GM12878 (cell line): ENCODE measurements around the gene WBP1L. TPM values are rescaled to one million over a fixed set of nuclear protein-coding genes. Genes with fewer than 3 reads are reported as not detected.

Experiments
- ATAC-seq: fragments of 200-7000 bp; cut with Tn5 transposase; 3 replicates; pipeline ENCODE4 v1.9.1; 2020; ENCODE audit warnings: mild to moderate bottlenecking, moderate library complexity
- BruUV-seq: library from RNA; stranded (reverse); fragments of 400-500 nt; replicated peaks from 2 replicates; lab custom pipeline; 2021; lab: Mats Ljungman, UMichigan
- CTCF ChIA-PET: fragments of 300-600 bp; sonication (Branson Sonifier 250); formaldehyde crosslinking; extraction: SDS; loops from one replicate; lab custom pipeline; 2021; ENCODE audit warnings: inconsistent platforms; lab: Yijun Ruan, JAX
- POLR2A ChIA-PET: fragments of 350-600 bp; formaldehyde crosslinking; extraction: SDS; loops from one replicate; lab custom pipeline; 2021; ENCODE audit warnings: inconsistent platforms; lab: Charles Lee
- RAD21 ChIA-PET: fragments of 300-600 bp; sonication (Branson Sonifier 250); formaldehyde crosslinking; loops from one replicate; lab custom pipeline; 2023; ENCODE audit warnings: antibody characterized with exemption; ENCODE audit not compliant: unreplicated experiment; lab: Charles Lee
- SMC1A ChIA-PET: fragments of 300-600 bp; sonication (Branson Sonifier 250); formaldehyde crosslinking; loops from one replicate; lab custom pipeline; 2023; ENCODE audit not compliant: unreplicated experiment, uncharacterized antibody; lab: Charles Lee
- DNase-seq: peaks from one replicate; pipeline ENCODE4 v3.0.0-alpha.2; 2011; ENCODE audit warnings: low read depth, low spot score
- FAIRE-seq: peaks from 3 replicates; lab custom pipeline; 2011; peaks lifted over from hg19 to GRCh38; lab: Jason Lieb, UNC
- H2AFZ ChIP-seq: 2 replicates; pipeline ENCODE4 v1.6.0; 2011; ENCODE audit warnings: low read depth, low read length, control low read depth; ENCODE audit not compliant: control insufficient read depth
- H3K27ac ChIP-seq: 2 replicates; pipeline ENCODE4 v1.5.1; 2011; ENCODE audit warnings: control low read depth; ENCODE audit not compliant: control insufficient read depth, insufficient read depth
- H3K27me3 ChIP-seq, 2 experiments: replicated peaks in 1 of 2; 2 replicates each; pipeline versions ENCODE4 v1.6.0 to v1.6.1; 2011; ENCODE audit warnings: low read length in 1 of 2; ENCODE audit not compliant: control insufficient read depth in 2 of 2, insufficient read depth in 2 of 2
- H3K36me3 ChIP-seq, 2 experiments: 2 replicates each; pipeline ENCODE4 v1.5.1; 2011; ENCODE audit warnings: low read length in 1 of 2; ENCODE audit not compliant: control insufficient read depth in 2 of 2, insufficient read depth in 2 of 2
- H3K4me1 ChIP-seq: 2 replicates; pipeline ENCODE4 v1.6.1; 2011; ENCODE audit warnings: mild to moderate bottlenecking, low read length, moderate library complexity, mixed read lengths; ENCODE audit not compliant: control insufficient read depth, insufficient read depth
- H3K4me2 ChIP-seq: 2 replicates; pipeline ENCODE4 v1.6.0; 2011; ENCODE audit warnings: control low read depth; ENCODE audit not compliant: control insufficient read depth, insufficient read depth
- H3K4me3 ChIP-seq: fragments of 200-600 bp; sonication (generic); 2 replicates; pipeline ENCODE4 v1.5.1; 2016
- H3K79me2 ChIP-seq: 2 replicates; pipeline ENCODE4 v1.6.0; 2011; ENCODE audit warnings: low read length; ENCODE audit not compliant: control insufficient read depth, insufficient read depth
- H3K9ac ChIP-seq: 2 replicates; pipeline ENCODE4 v1.8.0; 2011; ENCODE audit warnings: low read length, control low read depth, mixed read lengths; ENCODE audit not compliant: control insufficient read depth, insufficient read depth
- H3K9me3 ChIP-seq: replicated peaks from 3 replicates; pipeline ENCODE4 v1.5.1; 2011; ENCODE audit warnings: mild to moderate bottlenecking, low read length; ENCODE audit not compliant: control insufficient read depth, insufficient read depth
- H4K20me1 ChIP-seq: 2 replicates; pipeline ENCODE4 v1.6.0; 2011; ENCODE audit not compliant: control insufficient read depth, insufficient read depth
- BCL11A ChIP-seq: IDR thresholded peaks from 2 replicates; pipeline ENCODE4 v1.6.1; 2011; ENCODE audit warnings: low read depth, low read length
- CBFB ChIP-seq: IDR thresholded peaks from 2 replicates; pipeline ENCODE4 v1.6.1; 2016; ENCODE audit warnings: antibody characterized with exemption, low read depth
- DPF2 ChIP-seq: fragments of 450-650 bp; IDR thresholded peaks from 2 replicates; pipeline ENCODE4 v1.6.1; 2017; ENCODE audit warnings: mild to moderate bottlenecking
- MEF2B ChIP-seq: fragments of 450-650 bp; IDR thresholded peaks from 2 replicates; pipeline ENCODE4 v1.6.1; 2018; ENCODE audit warnings: mild to moderate bottlenecking, moderate library complexity; ENCODE audit not compliant: partially characterized antibody, poor library complexity, severe bottlenecking
- MTA3 ChIP-seq: IDR thresholded peaks from 2 replicates; pipeline ENCODE4 v1.6.1; 2012; ENCODE audit warnings: low read length, inconsistent platforms, borderline replicate concordance
- RAD51 ChIP-seq: fragments of 450-650 bp; IDR thresholded peaks from 2 replicates; pipeline ENCODE4 v1.6.1; 2016; ENCODE audit warnings: moderate library complexity, mild to moderate bottlenecking, inconsistent platforms
- SIN3A ChIP-seq: IDR thresholded peaks from 2 replicates; pipeline ENCODE4 v1.6.1; 2012; ENCODE audit warnings: low read depth, low read length, improper control_type of control experiment
- WGBS: methylation state at CpG from one replicate; pipeline ENCODE4 v1.1.6; 2016; ENCODE audit warnings: low lambda C conversion rate; ENCODE audit not compliant: insufficient replicate concordance, insufficient coverage; ENCODE audit errors: missing lambda C conversion rate; 5-methylcytosine and 5-hydroxymethylcytosine counted together
- in situ Hi-C: fragments of 300-500 bp; cut with MboI; formaldehyde crosslinking; loops from 9 replicates; pipeline ENCODE4 v1.14.3; 2018; ENCODE audit warnings: mixed read lengths
- intact Hi-C: fragments of 100-400 bp; cut with micrococcal nuclease; formaldehyde crosslinking; loops from one replicate; pipeline ENCODE4 v1.14.2; 2022; ENCODE audit not compliant: unreplicated experiment
- polyA plus RNA-seq, 11 experiments: library from polyadenylated mRNA; depleted of rRNA in 4 of 11; unstranded in 6 of 11; stranded (reverse) in 5 of 11; fragments of >200 nt; fragmentation: Nextera tagmentation in 4 of 11; fragmentation: Illumina TruSeq in 1 of 11; extraction: Ambion mirVana in 4 of 11; extraction: Trizol in 1 of 11; gene quantifications; 1 replicate in 1 of 11; 2 replicates in 10 of 11; pipeline versions ENCODE4 v1.2.1 to v1.2.3, GENCODE V29; 2011 to 2016; ENCODE audit warnings: inconsistent platforms in 2 of 11, missing spikeins in 2 of 11, low read depth in 1 of 11
- total RNA-seq, 4 experiments: library from RNA; depleted of rRNA in 3 of 4; stranded (reverse); fragments of >200 nt in 3 of 4; fragmentation: Illumina TruSeq in 1 of 4; extraction: Trizol in 1 of 4; gene quantifications; 2 replicates each; pipeline versions ENCODE4 v1.2.1 to v1.2.3, GENCODE V29; 2013 to 2021
- TF ChIP-seq, protein P1 (sequence below): fragments of 450-650 bp; IDR thresholded peaks from 2 replicates; pipeline ENCODE4 v1.6.1; 2018; ENCODE audit warnings: borderline replicate concordance, mild to moderate bottlenecking; ENCODE audit not compliant: partially characterized antibody
- TF ChIP-seq, protein P2 (sequence below): IDR thresholded peaks from 2 replicates; pipeline ENCODE4 v1.6.1; 2011; ENCODE audit warnings: borderline replicate concordance, low read depth, mild to moderate bottlenecking, moderate library complexity, low read length; ENCODE audit not compliant: insufficient read depth, poor library complexity, severe bottlenecking
- TF ChIP-seq, protein P3 (sequence below): fragments of 450-650 bp; IDR thresholded peaks from 2 replicates; pipeline ENCODE4 v1.6.1; 2017; ENCODE audit warnings: mild to moderate bottlenecking
- TF ChIP-seq, protein P4 (sequence below): fragments of 450-650 bp; IDR thresholded peaks from 2 replicates; pipeline ENCODE4 v1.6.1; 2017; ENCODE audit warnings: borderline replicate concordance
- TF ChIP-seq, protein P5 (sequence below): IDR thresholded peaks from 2 replicates; pipeline ENCODE4 v1.6.1; 2011; ENCODE audit warnings: borderline replicate concordance, low read depth, mild to moderate bottlenecking, moderate library complexity, mixed read lengths, low read length; ENCODE audit not compliant: insufficient read depth; ENCODE audit errors: extremely low read length

Gene WBP1L
- total and polyA plus RNA-seq, 10 of the 15 experiments (the other 5 are each of a cell fraction or from before 2014, with no cell fraction given), result 3.7 to 18.8 (median 12.3) TPM

DNA sequence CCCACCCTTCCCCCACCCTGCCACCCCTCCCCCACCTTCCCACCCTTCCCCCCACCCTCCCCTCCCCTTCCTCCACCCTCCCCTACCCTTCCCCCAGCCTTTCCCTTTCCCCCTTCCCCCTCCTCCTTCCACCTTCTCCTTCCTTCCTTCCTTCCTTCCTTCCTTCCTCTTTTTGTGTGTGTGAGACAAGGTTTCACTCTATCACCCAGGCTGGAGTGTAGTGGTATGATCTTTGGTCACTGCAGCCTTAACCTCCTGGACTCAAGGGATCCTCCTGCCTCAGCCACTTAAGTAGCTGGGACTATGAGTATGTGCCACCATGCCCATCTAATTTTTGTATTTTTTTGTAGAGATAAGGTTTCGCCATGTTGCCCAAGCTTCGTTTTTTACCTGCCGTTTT, 58.2 kb downstream of the WBP1L start (continued):
- TF ChIP-seq, protein P1, sequence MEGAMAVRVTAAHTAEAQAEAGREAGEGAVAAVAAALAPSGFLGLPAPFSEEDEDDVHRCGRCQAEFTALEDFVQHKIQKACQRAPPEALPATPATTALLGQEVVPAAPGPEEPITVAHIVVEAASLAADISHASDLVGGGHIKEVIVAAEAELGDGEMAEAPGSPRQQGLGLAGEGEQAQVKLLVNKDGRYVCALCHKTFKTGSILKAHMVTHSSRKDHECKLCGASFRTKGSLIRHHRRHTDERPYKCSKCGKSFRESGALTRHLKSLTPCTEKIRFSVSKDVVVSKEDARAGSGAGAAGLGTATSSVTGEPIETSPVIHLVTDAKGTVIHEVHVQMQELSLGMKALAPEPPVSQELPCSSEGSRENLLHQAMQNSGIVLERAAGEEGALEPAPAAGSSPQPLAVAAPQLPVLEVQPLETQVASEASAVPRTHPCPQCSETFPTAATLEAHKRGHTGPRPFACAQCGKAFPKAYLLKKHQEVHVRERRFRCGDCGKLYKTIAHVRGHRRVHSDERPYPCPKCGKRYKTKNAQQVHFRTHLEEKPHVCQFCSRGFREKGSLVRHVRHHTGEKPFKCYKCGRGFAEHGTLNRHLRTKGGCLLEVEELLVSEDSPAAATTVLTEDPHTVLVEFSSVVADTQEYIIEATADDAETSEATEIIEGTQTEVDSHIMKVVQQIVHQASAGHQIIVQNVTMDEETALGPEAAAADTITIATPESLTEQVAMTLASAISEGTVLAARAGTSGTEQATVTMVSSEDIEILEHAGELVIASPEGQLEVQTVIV, result no peak
- no peak for TF ChIP-seq BCL11A
- TF ChIP-seq, protein P2, sequence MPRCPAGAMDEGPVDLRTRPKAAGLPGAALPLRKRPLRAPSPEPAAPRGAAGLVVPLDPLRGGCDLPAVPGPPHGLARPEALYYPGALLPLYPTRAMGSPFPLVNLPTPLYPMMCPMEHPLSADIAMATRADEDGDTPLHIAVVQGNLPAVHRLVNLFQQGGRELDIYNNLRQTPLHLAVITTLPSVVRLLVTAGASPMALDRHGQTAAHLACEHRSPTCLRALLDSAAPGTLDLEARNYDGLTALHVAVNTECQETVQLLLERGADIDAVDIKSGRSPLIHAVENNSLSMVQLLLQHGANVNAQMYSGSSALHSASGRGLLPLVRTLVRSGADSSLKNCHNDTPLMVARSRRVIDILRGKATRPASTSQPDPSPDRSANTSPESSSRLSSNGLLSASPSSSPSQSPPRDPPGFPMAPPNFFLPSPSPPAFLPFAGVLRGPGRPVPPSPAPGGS, result no peak
- TF ChIP-seq MEF2B, result no peak

DNA sequence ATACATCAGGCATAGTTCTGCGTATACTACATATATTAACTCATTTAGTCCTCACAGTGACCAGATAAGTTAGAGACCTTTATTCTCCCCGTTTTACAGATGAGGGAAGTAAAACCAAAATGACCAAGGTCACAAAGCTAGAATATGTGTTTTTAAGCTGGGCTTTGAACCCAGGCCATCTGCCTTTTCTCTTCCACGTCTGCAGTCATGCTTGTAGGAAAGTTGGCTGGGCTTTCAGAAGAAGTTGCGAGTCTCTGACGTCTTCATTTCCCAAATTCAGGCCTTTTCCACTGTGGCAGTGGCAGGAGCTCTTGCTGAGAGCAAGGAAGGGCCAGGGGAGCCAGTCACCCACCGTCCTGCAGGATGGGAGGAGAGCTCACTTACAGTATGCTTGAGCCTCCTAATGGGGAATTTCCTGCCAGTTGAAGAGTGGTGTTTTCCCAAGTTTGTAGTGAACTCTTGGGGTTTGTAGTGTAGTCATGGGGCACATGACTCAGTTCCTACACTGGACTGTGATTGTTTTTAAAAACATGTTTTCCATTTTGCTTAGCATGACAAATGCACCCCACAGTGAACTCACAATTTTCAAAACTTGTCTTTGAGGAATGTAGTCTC, 59.3 kb downstream of the WBP1L start:
- no TSS peak for BruUV-seq
- Histone ChIP-seq H3K4me2 (no peak overlapping the region; the same call in 1 of the 2 replicates), H3K9ac (no peak overlapping the region), H3K9me3 (no peaks in the 10 kb centered on the region), H3K79me2 (peaks cover 2% of the 10 kb centered on the region), H3K27me3 (no peaks in the 10 kb centered on the region), H3K4me1 (peaks cover 17% of the 10 kb centered on the region), H2AFZ (no peak overlapping the region), H3K4me3 (no peak overlapping the region), H3K27ac (peak overlapping the region; percentile 63), H3K36me3 (peaks cover 2 to 20% of the 10 kb centered on the region in 2 experiments), H4K20me1 (no peaks in the 10 kb centered on the region)
- ChIA-PET CTCF (interaction anchor here (1.0 to 2.6 kb wide), 5 partner anchors 32 to 99 kb away, joined by 3 to 16 read pairs (median 4); partner anchors contain the start of gene WBP1L), POLR2A (interaction anchor here (0.6 to 2.0 kb wide), 10 partner anchors 9 to 614 kb away, joined by 3 to 6 read pairs (median 4); partner anchors contain the start of genes ARL3 and SFXN2), RAD21 (interaction anchor here (1.2 to 1.4 kb wide), 2 partner anchors 31 to 58 kb away, joined by 3 to 6 read pairs; no protein-coding TSS in a partner anchor), SMC1A (interaction anchor here (0.6 to 1.9 kb wide), 8 partner anchors 15 to 102 kb away, joined by 3 to 6 read pairs (median 4); partner anchors contain the start of gene CYP17A1)
- ATAC-seq, result peak; percentile 92
- peak; percentile 76 for FAIRE-seq
- 50% methylated on average over 6 of the region's 6 CpGs for WGBS
- intact Hi-C loops, result no loop called here
- peak; percentile 38 for DNase-seq
- in situ Hi-C loops, result no loop called here
- no peak for TF ChIP-seq CBFB
- no peak for TF ChIP-seq MTA3
- TF ChIP-seq, protein P3, sequence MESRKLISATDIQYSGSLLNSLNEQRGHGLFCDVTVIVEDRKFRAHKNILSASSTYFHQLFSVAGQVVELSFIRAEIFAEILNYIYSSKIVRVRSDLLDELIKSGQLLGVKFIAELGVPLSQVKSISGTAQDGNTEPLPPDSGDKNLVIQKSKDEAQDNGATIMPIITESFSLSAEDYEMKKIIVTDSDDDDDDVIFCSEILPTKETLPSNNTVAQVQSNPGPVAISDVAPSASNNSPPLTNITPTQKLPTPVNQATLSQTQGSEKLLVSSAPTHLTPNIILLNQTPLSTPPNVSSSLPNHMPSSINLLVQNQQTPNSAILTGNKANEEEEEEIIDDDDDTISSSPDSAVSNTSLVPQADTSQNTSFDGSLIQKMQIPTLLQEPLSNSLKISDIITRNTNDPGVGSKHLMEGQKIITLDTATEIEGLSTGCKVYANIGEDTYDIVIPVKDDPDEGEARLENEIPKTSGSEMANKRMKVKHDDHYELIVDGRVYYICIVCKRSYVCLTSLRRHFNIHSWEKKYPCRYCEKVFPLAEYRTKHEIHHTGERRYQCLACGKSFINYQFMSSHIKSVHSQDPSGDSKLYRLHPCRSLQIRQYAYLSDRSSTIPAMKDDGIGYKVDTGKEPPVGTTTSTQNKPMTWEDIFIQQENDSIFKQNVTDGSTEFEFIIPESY, result no peak
- TF ChIP-seq RAD51, result peak; percentile 78
- TF ChIP-seq, protein P4, sequence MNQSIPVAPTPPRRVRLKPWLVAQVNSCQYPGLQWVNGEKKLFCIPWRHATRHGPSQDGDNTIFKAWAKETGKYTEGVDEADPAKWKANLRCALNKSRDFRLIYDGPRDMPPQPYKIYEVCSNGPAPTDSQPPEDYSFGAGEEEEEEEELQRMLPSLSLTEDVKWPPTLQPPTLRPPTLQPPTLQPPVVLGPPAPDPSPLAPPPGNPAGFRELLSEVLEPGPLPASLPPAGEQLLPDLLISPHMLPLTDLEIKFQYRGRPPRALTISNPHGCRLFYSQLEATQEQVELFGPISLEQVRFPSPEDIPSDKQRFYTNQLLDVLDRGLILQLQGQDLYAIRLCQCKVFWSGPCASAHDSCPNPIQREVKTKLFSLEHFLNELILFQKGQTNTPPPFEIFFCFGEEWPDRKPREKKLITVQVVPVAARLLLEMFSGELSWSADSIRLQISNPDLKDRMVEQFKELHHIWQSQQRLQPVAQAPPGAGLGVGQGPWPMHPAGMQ, result no peak
- no peak for TF ChIP-seq DPF2
- TF ChIP-seq, protein P5, sequence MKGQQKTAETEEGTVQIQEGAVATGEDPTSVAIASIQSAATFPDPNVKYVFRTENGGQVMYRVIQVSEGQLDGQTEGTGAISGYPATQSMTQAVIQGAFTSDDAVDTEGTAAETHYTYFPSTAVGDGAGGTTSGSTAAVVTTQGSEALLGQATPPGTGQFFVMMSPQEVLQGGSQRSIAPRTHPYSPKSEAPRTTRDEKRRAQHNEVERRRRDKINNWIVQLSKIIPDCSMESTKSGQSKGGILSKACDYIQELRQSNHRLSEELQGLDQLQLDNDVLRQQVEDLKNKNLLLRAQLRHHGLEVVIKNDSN, result no peak
- no peak for TF ChIP-seq SIN3A
